Hepatocyte (in vitro differentiated cells): ENCODE data around the gene CRMP1.

Source experiments
- CTCF ChIP-seq: fragments of 200-600 bp; sonication (generic); IDR thresholded peaks from 2 replicates; pipeline ENCODE4 v1.5.1; 2016; ENCODE audit warnings: antibody characterized with exemption, mild to moderate bottlenecking; ENCODE audit not compliant: poor library complexity
- EZH2 ChIP-seq: fragments of 200-600 bp; sonication (generic); IDR thresholded peaks from 2 replicates; pipeline ENCODE4 v1.6.1; 2016; ENCODE audit warnings: antibody characterized with exemption, mild to moderate bottlenecking, borderline replicate concordance
- EZH2phosphoT487 ChIP-seq: fragments of 200-600 bp; sonication (generic); IDR thresholded peaks from one replicate; pipeline ENCODE4 v1.6.1; 2018; ENCODE audit warnings: antibody characterized with exemption, mild to moderate bottlenecking, low read depth, moderate library complexity; ENCODE audit not compliant: unreplicated experiment, severe bottlenecking

- TF ChIP-seq CTCF (no peak), EZH2 (no peak), EZH2phosphoT487 (no peak)
These were observed 15.5 kb downstream of the CRMP1 start for GRCh38 chr4:5877392-5877791.
